ENCODE measurements around the gene TADA3. TPM values are rescaled to one million over a fixed set of nuclear protein-coding genes. Genes with fewer than 3 reads are reported as not detected.
A peak's percentile ranks its signal among the peaks of the same experiment; 100 is the strongest.

The TADA3 gene
- total RNA-seq, 4 donors from 2014 or later: 38.0 to 63.6 (median 55.7) TPM

GRCh38 chr3:9803494-9803893, 11.2 kb upstream of the TADA3 start:
- TF ChIP-seq CTCF (IDR thresholded peaks at IDR 0.05): no peak
- TF ChIP-seq POLR2A (IDR thresholded peaks at IDR 0.05): no peak
- no peaks in the 10 kb centered on the region for H3K9me3 ChIP-seq
- no peak overlapping the region for H3K4me3 ChIP-seq
- no peak for DNase-seq
- H3K27me3 ChIP-seq: no peaks in the 10 kb centered on the region
- peaks cover 0 to 5% (median 0%) of the 10 kb centered on the region in 4 donors for H3K4me1 ChIP-seq
- H3K36me3 ChIP-seq: peaks cover 0 to 81% (median 0%) of the 10 kb centered on the region in 3 donors
- H3K27ac ChIP-seq: no peak overlapping the region

GRCh38 chr3:9800529-9800928, 8.3 kb upstream of the TADA3 start:
- Histone ChIP-seq H3K9me3 (no peaks in the 10 kb centered on the region), H3K27ac (no peak overlapping the region), H3K36me3 (peaks cover 0 to 86% (median 0%) of the 10 kb centered on the region in 3 donors), H3K4me3 (no peak overlapping the region), H3K4me1 (peaks cover 0 to 4% (median 0%) of the 10 kb centered on the region in 4 donors), H3K27me3 (no peaks in the 10 kb centered on the region)
- no peak for DNase-seq
- TF ChIP-seq POLR2A (IDR thresholded peaks at IDR 0.05) (no peak), CTCF (IDR thresholded peaks at IDR 0.05) (peak in 2 of 6 experiments; percentile 20 to 41)

- H3K27me3 ChIP-seq: no peaks in the 10 kb centered on the region
- peak in 1 of 3 donors; percentile 15 for DNase-seq
- no peak overlapping the region for H3K27ac ChIP-seq
- TF ChIP-seq CTCF (IDR thresholded peaks at IDR 0.05) (no peak), POLR2A (IDR thresholded peaks at IDR 0.05) (no peak)
- H3K4me3 ChIP-seq: no peak overlapping the region
- no peaks in the 10 kb centered on the region for H3K9me3 ChIP-seq
- H3K36me3 ChIP-seq: peaks cover 0 to 61% (median 0%) of the 10 kb centered on the region in 3 donors
- H3K4me1 ChIP-seq: peaks cover 0 to 19% (median 11%) of the 10 kb centered on the region in 4 donors
Measured at GRCh38 chr3:9797196-9797945, 5.1 kb upstream of the TADA3 start.

- H3K4me1 ChIP-seq: peaks cover 0 to 31% (median 13%) of the 10 kb centered on the region in 4 donors
- H3K36me3 ChIP-seq: peaks cover 0 to 49% (median 0%) of the 10 kb centered on the region in 3 donors
- H3K27ac ChIP-seq: peak overlapping the region in 1 of 4 donors; percentile 65
- no peaks in the 10 kb centered on the region for H3K27me3 ChIP-seq
- no peak overlapping the region for H3K4me3 ChIP-seq
- no peaks in the 10 kb centered on the region for H3K9me3 ChIP-seq
- DNase-seq: peak in 1 of 3 donors; percentile 0
- TF ChIP-seq POLR2A (IDR thresholded peaks at IDR 0.05) (no peak), CTCF (IDR thresholded peaks at IDR 0.05) (no peak)
Measured at GRCh38 chr3:9795207-9795606, 2.9 kb upstream of the TADA3 start.

GRCh38 chr3:9794400-9794799, 2.1 kb upstream of the TADA3 start:
- Histone ChIP-seq H3K4me1 (peaks cover 0 to 31% (median 13%) of the 10 kb centered on the region in 4 donors), H3K27ac (peak overlapping the region in 1 of 4 donors; percentile 65), H3K4me3 (peak overlapping the region in 1 of 4 donors; percentile 94)

More at GRCh38 chr3:9794400-9794799, 2.1 kb upstream of the TADA3 start:
- Histone ChIP-seq H3K9me3 (no peaks in the 10 kb centered on the region), H3K36me3 (peaks cover 0 to 49% (median 0%) of the 10 kb centered on the region in 3 donors), H3K27me3 (no peaks in the 10 kb centered on the region)
- peak in 1 of 3 donors; percentile 11 for DNase-seq
- TF ChIP-seq CTCF (IDR thresholded peaks at IDR 0.05) (no peak), POLR2A (IDR thresholded peaks at IDR 0.05) (no peak)

Measured in Peyer's patch (tissue), 4 donors.